Kidney epithelial cell (primary cell): Measurements from ENCODE around the gene ANO7. TPM values are rescaled to one million over a fixed set of nuclear protein-coding genes. Genes with fewer than 3 reads are reported as not detected.

Source experiments
- DNase-seq: peaks from one replicate; pipeline ENCODE4 v3.0.0-alpha.2; 2010; ENCODE audit warnings: low read depth
- H3K27me3 ChIP-seq: 2 replicates; pipeline ENCODE4 v1.6.0; 2011; ENCODE audit warnings: low read length; ENCODE audit not compliant: control insufficient read depth, insufficient read depth
- H3K36me3 ChIP-seq: 2 replicates; pipeline ENCODE4 v1.5.1; 2011; ENCODE audit warnings: low read length; ENCODE audit not compliant: control insufficient read depth, insufficient read depth
- H3K4me3 ChIP-seq: 2 replicates; pipeline ENCODE4 v1.5.1; 2011; ENCODE audit warnings: low read depth, mild to moderate bottlenecking, control low read depth, low read length
- CTCF ChIP-seq: IDR thresholded peaks from 2 replicates; pipeline ENCODE4 v1.5.1; 2011; ENCODE audit warnings: mild to moderate bottlenecking, moderate library complexity, low read length, control low read depth, inconsistent platforms; ENCODE audit not compliant: insufficient read depth, poor library complexity, severe bottlenecking
- total RNA-seq: library from RNA; depleted of rRNA; stranded (reverse); fragments of >200 nt; gene quantifications from 2 replicates; pipeline ENCODE4 v1.2.3, GENCODE V29; 2015

The ANO7 gene
- total RNA-seq, 1 donor from 2014 or later, result 1.9 TPM

- Histone ChIP-seq H3K27me3 (peaks cover 11% of the 10 kb centered on the region), H3K36me3 (no peaks in the 10 kb centered on the region), H3K4me3 (no peak overlapping the region)
- no peak for DNase-seq
- TF ChIP-seq CTCF, result no peak
Measured at GRCh38 chr2:241189093-241189855, 797 bp downstream of the ANO7 start.

- no peak for TF ChIP-seq CTCF
- no peak for DNase-seq
- H3K36me3 ChIP-seq, result no peaks in the 10 kb centered on the region
- peaks cover 11% of the 10 kb centered on the region for H3K27me3 ChIP-seq
- no peak overlapping the region for H3K4me3 ChIP-seq
Measured at GRCh38 chr2:241189856-241190201, 1.4 kb downstream of the ANO7 start.

GRCh38 chr2:241190291-241190981 lies 2.0 kb downstream of the ANO7 start:
- H3K27me3 ChIP-seq, result peaks cover 11% of the 10 kb centered on the region
- no peaks in the 10 kb centered on the region for H3K36me3 ChIP-seq
- H3K4me3 ChIP-seq, result no peak overlapping the region
- no peak for DNase-seq
- no peak for TF ChIP-seq CTCF

GRCh38 chr2:241191081-241191480 lies 2.6 kb downstream of the ANO7 start:
- Histone ChIP-seq H3K4me3 (no peak overlapping the region), H3K27me3 (peaks cover 11% of the 10 kb centered on the region), H3K36me3 (no peaks in the 10 kb centered on the region)
- no peak for DNase-seq
- no peak for TF ChIP-seq CTCF

- TF ChIP-seq CTCF, result no peak
- H3K4me3 ChIP-seq, result no peak overlapping the region
- peaks cover 8% of the 10 kb centered on the region for H3K27me3 ChIP-seq
- H3K36me3 ChIP-seq, result no peaks in the 10 kb centered on the region
- no peak for DNase-seq
Measured at GRCh38 chr2:241193271-241193670, 4.8 kb downstream of the ANO7 start.
